Activated naive CD8-positive, alpha-beta T cell treated with anti-CD3 and anti-CD28 coated beads, Interleukin-2, amount 10 ng/mL, durations not matched to agents 7 days and 5 days (primary cell): Measurements from ENCODE around the gene KIF22. TPM values are rescaled to one million over a fixed set of nuclear protein-coding genes. Genes with fewer than 3 reads are reported as not detected.

Source experiments
- ATAC-seq: fragments of 150-1000 bp; cut with Tn5 transposase; one replicate; pipeline ENCODE4 v1.10.0; 2021; ENCODE audit warnings: low read depth, moderate library complexity
- POLR2A ChIA-PET: fragments of 350-600 bp; sonication (Branson Sonifier 250); formaldehyde crosslinking; loops from one replicate; lab custom pipeline; 2021; ENCODE audit warnings: antibody characterized with exemption; lab: Charles Lee
- DNase-seq: peaks from one replicate; pipeline ENCODE4 v3.0.0; 2021
- H3K27ac Mint-ChIP-seq: one replicate; pipeline ENCODE4 v1.8.0; 2022; ENCODE audit warnings: mild to moderate bottlenecking, mixed read lengths
- H3K27me3 Mint-ChIP-seq: one replicate; pipeline ENCODE4 v1.8.0; 2022; ENCODE audit warnings: mild to moderate bottlenecking, moderate library complexity, mixed read lengths
- H3K36me3 Mint-ChIP-seq: one replicate; pipeline ENCODE4 v1.8.0; 2021; ENCODE audit warnings: mild to moderate bottlenecking, mixed read lengths
- H3K4me1 Mint-ChIP-seq: one replicate; pipeline ENCODE4 v1.8.0; 2021; ENCODE audit warnings: mixed read lengths
- H3K4me3 Mint-ChIP-seq: one replicate; pipeline ENCODE4 v1.8.0; 2022; ENCODE audit warnings: mild to moderate bottlenecking, moderate library complexity, mixed read lengths
- H3K9me3 Mint-ChIP-seq: one replicate; pipeline ENCODE4 v1.8.0; 2021; ENCODE audit warnings: mixed read lengths
- total RNA-seq, 2 experiments: library from RNA; stranded (reverse); gene quantifications; one replicate each; pipeline ENCODE4 v1.2.3, GENCODE V29; 2021

The KIF22 gene
- total RNA-seq, 2 experiments from 2014 or later = 191 to 199 TPM

- POLR2A ChIA-PET = interaction anchor here (0.5 to 4.3 kb wide), 17 partner anchors 8 to 263 kb away, joined by 3 to 82 read pairs (median 3); partner anchors contain the start of genes KIF22, MAZ and QPRT
Measured at GRCh38 chr16:29815032-29815721, 24.6 kb downstream of the KIF22 start.

GRCh38 chr16:29815793-29816693 lies 25.5 kb downstream of the KIF22 start, which contains the start of gene PAGR1:
Gene PAGR1, plus strand, starts transcription at chr16:29816152. Its CDS starts 374 bp downstream, at chr16:29816526.
- Mint-ChIP-seq H3K4me3 (peak within 1 kb of the TSS; percentile 93), H3K9me3 (no peaks in the 10 kb centered on the region), H3K4me1 (peaks cover 39% of the 10 kb centered on the region), H3K27me3 (peaks cover 12% of the 10 kb centered on the region), H3K27ac (peak within 1 kb of the TSS; percentile 96), H3K36me3 (peaks cover 28% of the 10 kb centered on the region)
- peak; percentile 96 for DNase-seq
- peak; percentile 78 for ATAC-seq
- POLR2A ChIA-PET = interaction anchor here (0.5 to 4.3 kb wide), 23 partner anchors 9 to 263 kb away, joined by 3 to 82 read pairs (median 4); partner anchors contain the start of genes KIF22, MAZ and QPRT

More at GRCh38 chr16:29815032-29815721, 24.6 kb downstream of the KIF22 start:
- peaks cover 47% of the 10 kb centered on the region for H3K4me1 Mint-ChIP-seq
- H3K27me3 Mint-ChIP-seq = peaks cover 12% of the 10 kb centered on the region
- ATAC-seq = no peak
- no peaks in the 10 kb centered on the region for H3K9me3 Mint-ChIP-seq
- H3K27ac Mint-ChIP-seq = peak overlapping the region; percentile 96
- DNase-seq = peak; percentile 56
- H3K36me3 Mint-ChIP-seq = peaks cover 32% of the 10 kb centered on the region
- peak overlapping the region; percentile 93 for H3K4me3 Mint-ChIP-seq

- Mint-ChIP-seq H3K4me1 (peaks cover 35% of the 10 kb centered on the region), H3K4me3 (peak overlapping the region; percentile 93), H3K9me3 (no peaks in the 10 kb centered on the region), H3K27me3 (peaks cover 12% of the 10 kb centered on the region), H3K36me3 (peaks cover 24% of the 10 kb centered on the region), H3K27ac (peak overlapping the region; percentile 96)
- peak; percentile 46 for ATAC-seq
- DNase-seq = peak; percentile 79
- POLR2A ChIA-PET = interaction anchor here (0.6 to 4.3 kb wide), 13 partner anchors 10 to 126 kb away, joined by 3 to 82 read pairs (median 5); partner anchors contain the start of genes KIF22 and MAZ
Measured at GRCh38 chr16:29816694-29817441, 26.3 kb downstream of the KIF22 start.

- POLR2A ChIA-PET = interaction anchor here (2.1 to 4.3 kb wide), 3 partner anchors 9 to 28 kb away, joined by 12 to 82 read pairs (median 32); partner anchors contain the start of genes KIF22 and MAZ
- ATAC-seq = no peak
- peak overlapping the region; percentile 84 for H3K27ac Mint-ChIP-seq
- no peaks in the 10 kb centered on the region for H3K9me3 Mint-ChIP-seq
- peak overlapping the region; percentile 96 for H3K4me3 Mint-ChIP-seq
- no peak for DNase-seq
- H3K4me1 Mint-ChIP-seq = peaks cover 42% of the 10 kb centered on the region
- peaks cover 27% of the 10 kb centered on the region for H3K36me3 Mint-ChIP-seq
- H3K27me3 Mint-ChIP-seq = peaks cover 3% of the 10 kb centered on the region
Measured at GRCh38 chr16:29818082-29818481, 27.5 kb downstream of the KIF22 start.

- DNase-seq (no peak), ATAC-seq (no peak)
- Mint-ChIP-seq H3K36me3 (peaks cover 27% of the 10 kb centered on the region), H3K4me1 (peaks cover 43% of the 10 kb centered on the region), H3K9me3 (no peaks in the 10 kb centered on the region), H3K4me3 (peak overlapping the region; percentile 96), H3K27ac (peak overlapping the region; percentile 86), H3K27me3 (no peaks in the 10 kb centered on the region)
- POLR2A ChIA-PET = interaction anchor here (0.8 to 4.3 kb wide), 8 partner anchors 7 to 117 kb away, joined by 4 to 82 read pairs (median 18); partner anchors contain the start of genes KIF22 and MAZ
Measured at GRCh38 chr16:29819506-29819905, 29.0 kb downstream of the KIF22 start.

GRCh38 chr16:29820271-29820701 lies 29.7 kb downstream of the KIF22 start, which contains the start of gene MVP:
Gene MVP, plus strand, starts transcription at chr16:29820462. Its CDS starts 10,088 bp downstream, at chr16:29830550.
- Mint-ChIP-seq H3K36me3 (peaks cover 29% of the 10 kb centered on the region), H3K27ac (peak within 1 kb of the TSS; percentile 86), H3K27me3 (no peaks in the 10 kb centered on the region), H3K4me1 (peaks cover 41% of the 10 kb centered on the region), H3K4me3 (peak within 1 kb of the TSS; percentile 96), H3K9me3 (no peaks in the 10 kb centered on the region)
- DNase-seq (peak; percentile 65), ATAC-seq (no peak)
- POLR2A ChIA-PET = interaction anchor here (0.6 to 4.0 kb wide), 12 partner anchors 13 to 245 kb away, joined by 3 to 43 read pairs (median 6); partner anchors contain the start of genes KIF22, MAZ and TMEM219

- peaks cover 46% of the 10 kb centered on the region for H3K4me1 Mint-ChIP-seq
- POLR2A ChIA-PET = interaction anchor here (0.5 to 4.0 kb wide), 14 partner anchors 11 to 813 kb away, joined by 3 to 43 read pairs (median 4); partner anchors contain the start of genes KCTD13, KIF22, MAZ and TMEM219
- ATAC-seq = peak; percentile 8
- peaks cover 30% of the 10 kb centered on the region for H3K36me3 Mint-ChIP-seq
- no peaks in the 10 kb centered on the region for H3K27me3 Mint-ChIP-seq
- H3K27ac Mint-ChIP-seq = peak overlapping the region; percentile 86
- H3K4me3 Mint-ChIP-seq = peak overlapping the region; percentile 96
- no peaks in the 10 kb centered on the region for H3K9me3 Mint-ChIP-seq
- peak; percentile 60 for DNase-seq
Measured at GRCh38 chr16:29820730-29821642, 30.4 kb downstream of the KIF22 start.

- Mint-ChIP-seq H3K27ac (peak overlapping the region; percentile 86), H3K27me3 (no peaks in the 10 kb centered on the region), H3K4me3 (peak overlapping the region; percentile 96), H3K9me3 (no peaks in the 10 kb centered on the region), H3K36me3 (peaks cover 30% of the 10 kb centered on the region), H3K4me1 (peaks cover 51% of the 10 kb centered on the region)
- POLR2A ChIA-PET = interaction anchor here (0.5 to 4.0 kb wide), 12 partner anchors 10 to 813 kb away, joined by 3 to 43 read pairs (median 6); partner anchors contain the start of genes KCTD13, KIF22, MAZ and TMEM219
- DNase-seq = no peak
- no peak for ATAC-seq
Measured at GRCh38 chr16:29821643-29822115, 31.1 kb downstream of the KIF22 start.

GRCh38 chr16:29824589-29825144 lies 34.1 kb downstream of the KIF22 start:
- Mint-ChIP-seq H3K4me3 (peak overlapping the region; percentile 69), H3K27me3 (no peaks in the 10 kb centered on the region), H3K27ac (peak overlapping the region; percentile 83), H3K4me1 (peaks cover 46% of the 10 kb centered on the region), H3K9me3 (no peaks in the 10 kb centered on the region), H3K36me3 (peaks cover 11% of the 10 kb centered on the region)
- ATAC-seq = no peak
- POLR2A ChIA-PET = interaction anchor here (0.8 to 4.3 kb wide), 4 partner anchors 7 to 499 kb away, joined by 3 to 32 read pairs (median 5); partner anchors contain the start of gene PAGR1
- no peak for DNase-seq

- H3K4me1 Mint-ChIP-seq = peaks cover 45% of the 10 kb centered on the region
- peak; percentile 35 for ATAC-seq
Measured at GRCh38 chr16:29825145-29826044, 34.8 kb downstream of the KIF22 start.

More at GRCh38 chr16:29825145-29826044, 34.8 kb downstream of the KIF22 start:
- peak overlapping the region; percentile 83 for H3K27ac Mint-ChIP-seq
- POLR2A ChIA-PET = interaction anchor here (0.6 to 4.3 kb wide), 6 partner anchors 8 to 23 kb away, joined by 3 to 32 read pairs (median 6); partner anchors contain the start of gene PAGR1
- H3K27me3 Mint-ChIP-seq = no peaks in the 10 kb centered on the region
- DNase-seq = peak; percentile 47
- peaks cover 10% of the 10 kb centered on the region for H3K36me3 Mint-ChIP-seq
- peak overlapping the region; percentile 69 for H3K4me3 Mint-ChIP-seq
- H3K9me3 Mint-ChIP-seq = no peaks in the 10 kb centered on the region
